SK-N-SH (cell line): ENCODE results near the gene SAYSD1. TPM values are rescaled to one million over a fixed set of nuclear protein-coding genes. Genes with fewer than 3 reads are reported as not detected.

ENCODE experiments used
- CTCF ChIA-PET: fragments of 300-600, 350-600 bp; formaldehyde crosslinking; extraction: SDS; loops from one replicate; lab custom pipeline; 2021; lab: Yijun Ruan, JAX
- POLR2A ChIA-PET: fragments of 350-600 bp; sonication (Branson Sonifier 250); formaldehyde crosslinking; extraction: SDS; loops from one replicate; lab custom pipeline; 2020; ENCODE audit warnings: antibody characterized with exemption, inconsistent platforms; lab: Yijun Ruan, JAX
- DNase-seq: peaks from one replicate; pipeline ENCODE4 v3.0.0; 2012
- H2AFZ ChIP-seq: fragments of 200-600 bp; sonication (generic); 2 replicates; pipeline ENCODE4 v1.8.1; 2016; ENCODE audit warnings: antibody characterized with exemption, mild to moderate bottlenecking, low read depth
- H3F3A ChIP-seq: fragments of 200-600 bp; sonication (generic); replicated peaks from 2 replicates; pipeline ENCODE3; 2016; ENCODE audit warnings: antibody characterized with exemption, mild to moderate bottlenecking; ENCODE audit not compliant: insufficient read depth
- H3K27ac ChIP-seq, 2 experiments: fragments of 200-500 bp in 1 of 2; fragments of 200-600 bp in 1 of 2; sonication (Bioruptor generic) in 1 of 2; sonication (generic), shearing (Covaris generic) in 1 of 2; 2 replicates each; pipeline versions ENCODE4 v1.5.1 to v1.6.1; 2014 to 2016; ENCODE audit warnings: low read depth in 2 of 2, inconsistent platforms in 1 of 2, low read length in 1 of 2, mild to moderate bottlenecking in 1 of 2, mixed read lengths in 1 of 2
- H3K27me3 ChIP-seq: fragments of 200-600 bp; sonication (generic), shearing (Covaris generic); 2 replicates; pipeline ENCODE4 v1.6.1; 2016; ENCODE audit warnings: mixed run types; ENCODE audit not compliant: insufficient read depth
- H3K36me3 ChIP-seq, 2 experiments: fragments of 200-500 bp in 1 of 2; fragments of 200-600 bp in 1 of 2; sonication (Bioruptor generic) in 1 of 2; sonication (generic) in 1 of 2; replicated peaks in 1 of 2; 2 replicates each; pipeline versions ENCODE3 to v1.5.1; 2014 to 2016; ENCODE audit warnings: low read length in 1 of 2, mild to moderate bottlenecking in 1 of 2; ENCODE audit not compliant: insufficient read depth in 2 of 2, control insufficient read depth in 1 of 2
- H3K4me1 ChIP-seq, 2 experiments: fragments of 200-500 bp in 1 of 2; fragments of 200-600 bp in 1 of 2; sonication (Bioruptor generic) in 1 of 2; sonication (generic), shearing (Covaris generic) in 1 of 2; 2 replicates each; pipeline versions ENCODE4 v1.5.1 to v1.6.1; 2014 to 2016; ENCODE audit warnings: low read depth in 1 of 2, low read length in 1 of 2, mixed run types in 1 of 2; ENCODE audit not compliant: insufficient read depth in 2 of 2, control insufficient read depth in 1 of 2
- H3K4me2 ChIP-seq: fragments of 200-600 bp; sonication (generic), shearing (Covaris generic); 2 replicates; pipeline ENCODE4 v1.6.1; 2017; ENCODE audit warnings: mixed run types
- H3K4me3 ChIP-seq, 2 experiments: fragments of 200-500 bp in 1 of 2; fragments of 200-600 bp in 1 of 2; sonication (Bioruptor generic) in 1 of 2; sonication (generic), shearing (Covaris generic) in 1 of 2; 2 replicates each; pipeline versions ENCODE4 v1.5.1 to v1.8.1; 2014 to 2016; ENCODE audit warnings: low read depth in 2 of 2, inconsistent platforms in 1 of 2, low read length in 1 of 2, mild to moderate bottlenecking in 1 of 2, mixed read lengths in 1 of 2, moderate library complexity in 1 of 2
- H3K79me2 ChIP-seq: fragments of 200-600 bp; sonication (generic); 2 replicates; pipeline ENCODE4 v1.8.1; 2017; ENCODE audit warnings: mild to moderate bottlenecking; ENCODE audit not compliant: insufficient read depth
- H3K9ac ChIP-seq: fragments of 200-600 bp; sonication (generic); 2 replicates; pipeline ENCODE4 v1.6.1; 2017; ENCODE audit warnings: mixed run types
- H3K9me2 ChIP-seq: fragments of 200-600 bp; sonication (generic); 2 replicates; pipeline ENCODE4 v1.6.1; 2017; ENCODE audit warnings: mixed run types
- H3K9me3 ChIP-seq: fragments of 200-600 bp; sonication (generic); 2 replicates; pipeline ENCODE4 v1.6.1; 2017; ENCODE audit warnings: mixed run types, mild to moderate bottlenecking, moderate library complexity
- H4K20me1 ChIP-seq: fragments of 200-600 bp; sonication (generic); 2 replicates; pipeline ENCODE4 v1.6.1; 2017; ENCODE audit warnings: mild to moderate bottlenecking, mixed run types; ENCODE audit not compliant: insufficient read depth
- CHD2 ChIP-seq: fragments of 150-350 bp; IDR thresholded peaks from 2 replicates; pipeline ENCODE4 v1.6.1; 2018; ENCODE audit warnings: low read length; ENCODE audit not compliant: partially characterized antibody
- ELF1 ChIP-seq: IDR thresholded peaks from 2 replicates; pipeline ENCODE4 v1.4.0; 2012
- EP300 ChIP-seq, 2 experiments: IDR thresholded peaks; 2 replicates each; pipeline versions ENCODE4 v1.4.0 to v1.6.1; 2012; ENCODE audit warnings: borderline replicate concordance in 1 of 2, low read depth in 1 of 2, low read length in 1 of 2
- FOSL2 ChIP-seq: IDR thresholded peaks from 2 replicates; pipeline ENCODE4 v1.4.0; 2012; ENCODE audit warnings: low read depth, mild to moderate bottlenecking, moderate library complexity, borderline replicate concordance
- FOXJ3 ChIP-seq: sonication (generic); formaldehyde crosslinking; IDR thresholded peaks from 2 replicates; pipeline ENCODE4 v1.5.1; 2020; ENCODE audit warnings: mild to moderate bottlenecking, missing genetic modification reagents
- FOXM1 ChIP-seq: IDR thresholded peaks from 2 replicates; pipeline ENCODE4 v1.4.0; 2012; ENCODE audit warnings: low read depth, mild to moderate bottlenecking
- GATA2 ChIP-seq: sonication (generic); formaldehyde crosslinking; IDR thresholded peaks from 2 replicates; pipeline ENCODE4 v1.5.0; 2020; ENCODE audit warnings: mild to moderate bottlenecking, missing genetic modification reagents
- NFIC ChIP-seq: IDR thresholded peaks from 2 replicates; pipeline ENCODE4 v1.4.0; 2012; ENCODE audit warnings: borderline replicate concordance
- RAD21 ChIP-seq: IDR thresholded peaks from 2 replicates; pipeline ENCODE4 v1.6.1; 2012; ENCODE audit warnings: mild to moderate bottlenecking, low read length
- RCOR1 ChIP-seq: fragments of 150-350 bp; IDR thresholded peaks from 2 replicates; pipeline ENCODE4 v1.6.1; 2017; ENCODE audit warnings: antibody characterized with exemption, low read length
- SIN3A ChIP-seq: IDR thresholded peaks from 2 replicates; pipeline ENCODE4 v1.6.1; 2012; ENCODE audit warnings: low read depth, mild to moderate bottlenecking, low read length, moderate library complexity, borderline replicate concordance
- TAF1 ChIP-seq: IDR thresholded peaks from 2 replicates; pipeline ENCODE4 v1.6.1; 2012; ENCODE audit warnings: low read depth, mild to moderate bottlenecking, low read length, moderate library complexity, borderline replicate concordance
- TEAD4 ChIP-seq: IDR thresholded peaks from 2 replicates; pipeline ENCODE4 v1.4.0; 2012; ENCODE audit warnings: mild to moderate bottlenecking, borderline replicate concordance; ENCODE audit not compliant: insufficient read depth
- USF1 ChIP-seq: IDR thresholded peaks from 2 replicates; pipeline ENCODE4 v1.4.0; 2012; ENCODE audit warnings: low read depth, borderline replicate concordance
- USF2 ChIP-seq: fragments of 150-350 bp; IDR thresholded peaks from 2 replicates; pipeline ENCODE4 v1.6.1; 2017; ENCODE audit warnings: antibody characterized with exemption, low read length, low read depth, borderline replicate concordance
- YY1 ChIP-seq: IDR thresholded peaks from 2 replicates; pipeline ENCODE4 v1.4.0; 2012; ENCODE audit warnings: low read depth, mild to moderate bottlenecking
- WGBS: methylation state at CpG from one replicate; pipeline ENCODE4 v1.1.6; 2017; ENCODE audit warnings: low lambda C conversion rate; 5-methylcytosine and 5-hydroxymethylcytosine counted together
- polyA plus RNA-seq, 3 experiments: library from polyadenylated mRNA; depleted of rRNA; stranded (reverse); fragments of >200 nt; gene quantifications; 2 replicates each; pipeline ENCODE4 v1.2.3, GENCODE V29; 2012

Gene SAYSD1
- polyA plus RNA-seq, 1 of the 3 experiments (the other 2 are of a cell fraction) = 6.1 TPM

DNA sequence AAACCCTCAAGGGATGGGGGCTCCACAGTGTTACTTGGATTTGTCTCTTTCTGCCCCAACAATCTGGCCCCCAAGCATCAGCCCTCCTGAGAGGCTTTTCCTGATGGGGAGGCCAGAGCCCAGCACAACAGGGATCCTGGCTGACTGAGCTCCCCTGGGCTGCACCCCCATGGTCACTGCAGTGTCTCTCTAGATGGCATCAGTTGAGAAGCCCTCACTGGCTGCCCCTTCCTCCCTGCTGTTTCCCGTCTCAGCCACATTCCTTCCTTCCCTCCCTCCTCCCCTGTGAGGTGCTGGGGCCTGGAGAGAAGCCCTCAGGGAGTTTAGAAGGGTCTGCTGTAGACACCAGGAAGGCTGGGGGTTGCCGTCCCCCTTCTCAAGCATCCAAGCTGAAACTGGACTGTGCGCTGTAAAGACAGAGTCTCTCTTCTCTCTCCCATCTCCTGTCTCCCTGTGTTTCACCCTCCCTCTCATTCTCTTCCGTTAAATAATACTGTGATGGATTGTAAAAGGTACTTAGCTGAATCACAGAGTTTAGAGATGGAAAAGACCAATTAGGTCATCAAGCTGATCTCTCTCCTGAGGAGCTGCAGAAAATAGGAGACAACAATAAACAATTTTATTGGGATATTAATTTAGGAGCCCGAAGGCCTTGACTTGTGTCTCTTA, 29.7 kb downstream of the SAYSD1 start:
- ChIA-PET POLR2A (no interaction called here), CTCF (interaction anchor here (1.1 kb wide), 1 partner anchor 89 kb away, joined by 3 read pairs; no protein-coding TSS in a partner anchor)
- Histone ChIP-seq H3K36me3 (no peaks in the 10 kb centered on the region), H3K4me2 (no peak overlapping the region), H3F3A (no peaks in the 10 kb centered on the region), H3K27ac (no peak overlapping the region), H3K9me2 (no peaks in the 10 kb centered on the region), H3K9me3 (no peaks in the 10 kb centered on the region), H3K4me1 (peaks cover 0 to 14% of the 10 kb centered on the region in 2 experiments; a peak in 1 of 4 replicates), H3K27me3 (no peaks in the 10 kb centered on the region), H4K20me1 (no peaks in the 10 kb centered on the region), H3K4me3 (no peak overlapping the region), H3K9ac (no peak overlapping the region), H3K79me2 (no peaks in the 10 kb centered on the region), H2AFZ (no peak overlapping the region)
- TF ChIP-seq USF2 (no peak), ELF1 (no peak), YY1 (no peak), RAD21 (no peak), RCOR1 (no peak), FOXJ3 (CRISPR knock-in tag) (no peak), EP300 (IDR thresholded peaks at IDR 0.05; ENCODE audit: borderline replicate concordance in 1 of 2, low read depth in 1 of 2, low read length in 1 of 2) (no peak), USF1 (no peak), GATA2 (CRISPR knock-in tag) (no peak), SIN3A (no peak)
- DNase-seq = no peak
- 65% methylated on average over 4 of the region's 5 CpGs for WGBS

GRCh38 chr6:39084506-39084905, 30.5 kb downstream of the SAYSD1 start:
- Histone ChIP-seq H3K27ac (no peak overlapping the region), H3K4me1 (peaks cover 0 to 14% of the 10 kb centered on the region in 2 experiments; a peak in 1 of 4 replicates), H3F3A (no peaks in the 10 kb centered on the region), H3K36me3 (no peaks in the 10 kb centered on the region), H3K4me2 (no peak overlapping the region), H3K9me3 (no peaks in the 10 kb centered on the region), H3K27me3 (no peaks in the 10 kb centered on the region), H4K20me1 (no peaks in the 10 kb centered on the region), H2AFZ (no peak overlapping the region), H3K4me3 (no peak overlapping the region), H3K9ac (no peak overlapping the region), H3K79me2 (no peaks in the 10 kb centered on the region), H3K9me2 (no peaks in the 10 kb centered on the region)
- 41% methylated on average over 3 of the region's 7 CpGs for WGBS
- POLR2A ChIA-PET = no interaction called here
- no peak for TF ChIP-seq FOXM1
- TF ChIP-seq RAD21 = no peak
- TF ChIP-seq FOXJ3 (CRISPR knock-in tag) = no peak
- no peak for TF ChIP-seq NFIC
- no peak for TF ChIP-seq USF1
- TF ChIP-seq TEAD4 = no peak
- TF ChIP-seq TAF1 = no peak
- no peak for TF ChIP-seq YY1
- no peak for TF ChIP-seq FOSL2
- TF ChIP-seq CHD2 = no peak
- TF ChIP-seq SIN3A = no peak
- DNase-seq = no peak
- CTCF ChIA-PET = interaction anchor here (1.1 to 1.9 kb wide), 5 partner anchors 7 to 226 kb away, joined by 3 to 7 read pairs (median 4); no protein-coding TSS in a partner anchor
